HCT116 (cell line): ENCODE data around the gene ADAM30. TPM values are rescaled to one million over a fixed set of nuclear protein-coding genes. Genes with fewer than 3 reads are reported as not detected.

ENCODE experiments used
- ATAC-seq: fragments of 200-7000 bp; cut with Tn5 transposase; 2 replicates; pipeline ENCODE4 v1.9.1; 2020; ENCODE audit warnings: mild to moderate bottlenecking, moderate library complexity
- BruUV-seq: library from RNA; stranded (reverse); fragments of 400-500 nt; replicated peaks from 2 replicates; lab custom pipeline; 2021; lab: Mats Ljungman, UMichigan
- CTCF ChIA-PET: fragments of 300-600 bp; sonication (Branson Sonifier 250); formaldehyde crosslinking; loops from one replicate; lab custom pipeline; 2021; ENCODE audit warnings: antibody characterized with exemption; lab: Charles Lee
- POLR2A ChIA-PET: fragments of 300-600, 350-600 bp; sonication (Branson Sonifier 250); formaldehyde crosslinking; loops from one replicate; lab custom pipeline; 2021; ENCODE audit warnings: antibody characterized with exemption; lab: Charles Lee
- RAD21 ChIA-PET, 2 experiments: fragments of 300-600 bp; sonication (Branson Sonifier 250); formaldehyde crosslinking; loops; one replicate each; lab custom pipeline; 2023; ENCODE audit warnings: low total read pairs in 2 of 2; ENCODE audit not compliant: uncharacterized antibody in 2 of 2, unreplicated experiment in 2 of 2, low non-redundant PET in 1 of 2; lab: Charles Lee
- DNase-seq: peaks from one replicate; pipeline ENCODE4 v3.0.0-alpha.2; 2010; ENCODE audit warnings: low read depth, low spot score
- H2AFZ ChIP-seq: fragments of 200-600 bp; shearing (Covaris generic), sonication (generic); 2 replicates; pipeline ENCODE4 v1.6.1; 2017; ENCODE audit warnings: low read depth, mixed run types, mixed read lengths, antibody characterized with exemption, low read length; ENCODE audit not compliant: poor library complexity, severe bottlenecking
- H3K27ac ChIP-seq: 2 replicates; pipeline ENCODE4 v1.5.1; 2012; ENCODE audit warnings: low read depth, low read length
- H3K27me3 ChIP-seq: fragments of 200-600 bp; sonication (generic); 2 replicates; pipeline ENCODE4 v1.6.1; 2016; ENCODE audit warnings: mixed run types, low read length, mixed read lengths; ENCODE audit not compliant: insufficient read depth
- H3K36me3 ChIP-seq, 2 experiments: fragments of 200-500 bp in 1 of 2; fragments of 200-600 bp in 1 of 2; sonication (Bioruptor generic) in 1 of 2; sonication (generic) in 1 of 2; 2 replicates each; pipeline versions ENCODE4 v1.5.1 to v1.6.1; 2014 to 2016; ENCODE audit warnings: low read length in 2 of 2, inconsistent platforms in 1 of 2, mixed read lengths in 1 of 2, mixed run types in 1 of 2; ENCODE audit not compliant: insufficient read depth in 2 of 2, control insufficient read depth in 1 of 2
- H3K4me1 ChIP-seq, 2 experiments: fragments of 200-600 bp in 1 of 2; sonication (generic) in 1 of 2; 2 replicates each; pipeline versions ENCODE4 v1.5.1 to v1.6.1; 2012 to 2017; ENCODE audit warnings: low read length in 2 of 2, inconsistent platforms in 1 of 2, mild to moderate bottlenecking in 1 of 2, mixed read lengths in 1 of 2, mixed run types in 1 of 2, moderate library complexity in 1 of 2; ENCODE audit not compliant: insufficient read depth in 2 of 2, control insufficient read depth in 1 of 2
- H3K4me2 ChIP-seq: fragments of 200-600 bp; sonication (generic); 2 replicates; pipeline ENCODE4 v1.6.1; 2017; ENCODE audit warnings: mixed run types, low read length, mixed read lengths
- H3K4me3 ChIP-seq, 2 experiments: fragments of 200-600 bp in 1 of 2; sonication (generic) in 1 of 2; replicated peaks in 1 of 2; 2 replicates each; pipeline ENCODE4 v1.5.1; 2011 to 2016; ENCODE audit warnings: low read length in 2 of 2, control low read depth in 1 of 2, low read depth in 1 of 2, mild to moderate bottlenecking in 1 of 2, mixed read lengths in 1 of 2, mixed run types in 1 of 2
- H3K79me2 ChIP-seq: fragments of 200-600 bp; sonication (generic); 2 replicates; pipeline ENCODE4 v1.6.1; 2017; ENCODE audit warnings: mild to moderate bottlenecking, mixed run types, low read length, moderate library complexity, mixed read lengths; ENCODE audit not compliant: insufficient read depth
- H3K9ac ChIP-seq: fragments of 200-600 bp; sonication (generic); 2 replicates; pipeline ENCODE4 v1.6.1; 2016; ENCODE audit warnings: low read length, mixed read lengths
- H3K9me2 ChIP-seq: fragments of 200-600 bp; sonication (generic), shearing (Covaris generic); 2 replicates; pipeline ENCODE4 v1.6.1; 2017; ENCODE audit warnings: mixed run types, mild to moderate bottlenecking, moderate library complexity; ENCODE audit not compliant: insufficient read depth
- H3K9me3 ChIP-seq, 2 experiments: fragments of 200-500 bp in 1 of 2; fragments of 200-600 bp in 1 of 2; sonication (Bioruptor generic) in 1 of 2; sonication (generic) in 1 of 2; 2 replicates each; pipeline ENCODE4 v1.6.1; 2014 to 2017; ENCODE audit warnings: low read length in 2 of 2, mixed read lengths in 2 of 2, inconsistent platforms in 1 of 2, low read depth in 1 of 2, mild to moderate bottlenecking in 1 of 2, mixed run types in 1 of 2, moderate library complexity in 1 of 2; ENCODE audit not compliant: control insufficient read depth in 1 of 2, insufficient read depth in 1 of 2
- H4K20me1 ChIP-seq: fragments of 200-600 bp; sonication (generic), shearing (Covaris generic); 2 replicates; pipeline ENCODE4 v1.6.1; 2017; ENCODE audit warnings: mixed run types, mild to moderate bottlenecking, moderate library complexity; ENCODE audit not compliant: insufficient read depth
- EGR1 ChIP-seq: IDR thresholded peaks from 2 replicates; pipeline ENCODE4 v1.6.1; 2012; ENCODE audit warnings: low read depth
- ELF1 ChIP-seq: IDR thresholded peaks from 2 replicates; pipeline ENCODE4 v1.6.1; 2012; ENCODE audit warnings: low read depth, borderline replicate concordance
- EZH2phosphoT487 ChIP-seq: fragments of 200-600 bp; IDR thresholded peaks from 2 replicates; pipeline ENCODE4 v1.6.1; 2018; ENCODE audit warnings: antibody characterized with exemption, borderline replicate concordance
- SRF ChIP-seq: IDR thresholded peaks from 2 replicates; pipeline ENCODE4 v1.6.1; 2012; ENCODE audit warnings: low read depth
- TCF7L2 ChIP-seq: IDR thresholded peaks from 2 replicates; pipeline ENCODE4 v1.7.0; 2011; ENCODE audit warnings: borderline replicate concordance, inconsistent platforms; ENCODE audit not compliant: insufficient read depth, insufficient read length; ENCODE audit errors: extremely low read depth
- ZBTB33 ChIP-seq: IDR thresholded peaks from 2 replicates; pipeline ENCODE4 v1.6.1; 2011; ENCODE audit warnings: mild to moderate bottlenecking, low read length, moderate library complexity; ENCODE audit not compliant: insufficient replicate concordance; ENCODE audit errors: extremely low read depth
- intact Hi-C: fragments of 100-400 bp; cut with micrococcal nuclease; formaldehyde crosslinking; loops from 2 replicates; pipeline ENCODE4 v1.10.0; 2022
- total RNA-seq: library from RNA; stranded (reverse); gene quantifications from one replicate; pipeline ENCODE4 v1.2.1, GENCODE V29; 2021; ENCODE audit not compliant: unreplicated experiment
- TF ChIP-seq, protein P1 (sequence below): IDR thresholded peaks from 2 replicates; pipeline ENCODE4 v1.6.1; 2012; ENCODE audit warnings: low read depth
- TF ChIP-seq, protein P2 (sequence below): IDR thresholded peaks from 2 replicates; pipeline ENCODE4 v1.6.1; 2012

ADAM30 gene
- total RNA-seq, 1 experiment from 2014 or later, result not detected

DNA sequence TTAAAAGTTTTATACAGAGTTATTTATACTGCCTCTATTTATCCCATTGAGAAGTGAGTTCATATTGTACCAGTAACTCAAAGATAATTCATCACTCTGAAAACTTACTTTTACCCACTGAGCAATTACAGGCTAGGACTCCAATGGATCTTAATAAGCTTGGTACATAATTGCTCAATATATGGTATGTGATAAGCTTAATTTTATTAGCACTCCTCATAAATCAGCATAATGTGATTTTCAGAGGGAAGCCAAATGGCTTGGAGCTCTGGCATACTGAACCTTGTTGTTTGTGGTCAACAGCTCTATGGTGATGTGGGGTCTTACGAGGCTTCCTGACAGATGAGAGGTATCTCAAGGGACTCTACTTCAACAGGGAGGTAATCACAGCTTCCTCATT, 26.3 kb downstream of the ADAM30 start:
- Histone ChIP-seq H2AFZ (no peak overlapping the region), H3K4me2 (no peak overlapping the region), H3K27me3 (no peaks in the 10 kb centered on the region), H3K9me3 (no peaks in the 10 kb centered on the region), H3K4me1 (peaks cover 0 to 4% of the 10 kb centered on the region in 2 experiments; a peak in 2 of 4 replicates), H3K9ac (no peak overlapping the region), H3K4me3 (no peak overlapping the region), H3K36me3 (no peaks in the 10 kb centered on the region), H3K79me2 (no peaks in the 10 kb centered on the region), H4K20me1 (no peaks in the 10 kb centered on the region), H3K9me2 (no peaks in the 10 kb centered on the region), H3K27ac (no peak overlapping the region)
- intact Hi-C loops, result loop anchor here (10.0 kb wide), 1 partner anchor 275 kb away; no protein-coding TSS in a partner anchor
- no TSS peak for BruUV-seq
- POLR2A ChIA-PET, result no interaction called here
- DNase-seq (no peak), ATAC-seq (no peak)
- RAD21 ChIA-PET, result no interaction called here
- TF ChIP-seq, protein P1, sequence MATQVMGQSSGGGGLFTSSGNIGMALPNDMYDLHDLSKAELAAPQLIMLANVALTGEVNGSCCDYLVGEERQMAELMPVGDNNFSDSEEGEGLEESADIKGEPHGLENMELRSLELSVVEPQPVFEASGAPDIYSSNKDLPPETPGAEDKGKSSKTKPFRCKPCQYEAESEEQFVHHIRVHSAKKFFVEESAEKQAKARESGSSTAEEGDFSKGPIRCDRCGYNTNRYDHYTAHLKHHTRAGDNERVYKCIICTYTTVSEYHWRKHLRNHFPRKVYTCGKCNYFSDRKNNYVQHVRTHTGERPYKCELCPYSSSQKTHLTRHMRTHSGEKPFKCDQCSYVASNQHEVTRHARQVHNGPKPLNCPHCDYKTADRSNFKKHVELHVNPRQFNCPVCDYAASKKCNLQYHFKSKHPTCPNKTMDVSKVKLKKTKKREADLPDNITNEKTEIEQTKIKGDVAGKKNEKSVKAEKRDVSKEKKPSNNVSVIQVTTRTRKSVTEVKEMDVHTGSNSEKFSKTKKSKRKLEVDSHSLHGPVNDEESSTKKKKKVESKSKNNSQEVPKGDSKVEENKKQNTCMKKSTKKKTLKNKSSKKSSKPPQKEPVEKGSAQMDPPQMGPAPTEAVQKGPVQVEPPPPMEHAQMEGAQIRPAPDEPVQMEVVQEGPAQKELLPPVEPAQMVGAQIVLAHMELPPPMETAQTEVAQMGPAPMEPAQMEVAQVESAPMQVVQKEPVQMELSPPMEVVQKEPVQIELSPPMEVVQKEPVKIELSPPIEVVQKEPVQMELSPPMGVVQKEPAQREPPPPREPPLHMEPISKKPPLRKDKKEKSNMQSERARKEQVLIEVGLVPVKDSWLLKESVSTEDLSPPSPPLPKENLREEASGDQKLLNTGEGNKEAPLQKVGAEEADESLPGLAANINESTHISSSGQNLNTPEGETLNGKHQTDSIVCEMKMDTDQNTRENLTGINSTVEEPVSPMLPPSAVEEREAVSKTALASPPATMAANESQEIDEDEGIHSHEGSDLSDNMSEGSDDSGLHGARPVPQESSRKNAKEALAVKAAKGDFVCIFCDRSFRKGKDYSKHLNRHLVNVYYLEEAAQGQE, result no peak
- no peak for TF ChIP-seq ELF1
- no peak for TF ChIP-seq TCF7L2
- TF ChIP-seq EZH2phosphoT487, result no peak
- no peak for TF ChIP-seq EGR1
- TF ChIP-seq SRF, result no peak
- no peak for TF ChIP-seq ZBTB33
- TF ChIP-seq, protein P2, sequence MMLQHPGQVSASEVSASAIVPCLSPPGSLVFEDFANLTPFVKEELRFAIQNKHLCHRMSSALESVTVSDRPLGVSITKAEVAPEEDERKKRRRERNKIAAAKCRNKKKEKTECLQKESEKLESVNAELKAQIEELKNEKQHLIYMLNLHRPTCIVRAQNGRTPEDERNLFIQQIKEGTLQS, result no peak
- CTCF ChIA-PET, result interaction anchor here (1.0 to 2.7 kb wide), 6 partner anchors 11 to 497 kb away, joined by 3 to 10 read pairs (median 5); no protein-coding TSS in a partner anchor
